H1 (cell line): ENCODE results near the gene SNU13. TPM values are rescaled to one million over a fixed set of nuclear protein-coding genes. Genes with fewer than 3 reads are reported as not detected.

Source experiments
- polyA plus RNA-seq, 7 experiments: library from polyadenylated mRNA; depleted of rRNA in 3 of 7; stranded (reverse) in 5 of 7; unstranded in 2 of 7; fragments of >200 nt in 5 of 7; fragments of 200-250 nt in 2 of 7; gene quantifications; 1 replicate in 5 of 7; 2 replicates in 1 of 7; 4 replicates in 1 of 7; pipeline versions ENCODE4 v1.2.1 to v1.2.3, GENCODE V29; 2011 to 2013; ENCODE audit warnings: missing spikeins in 2 of 7, mixed read lengths in 2 of 7
- total RNA-seq: library from RNA; stranded (reverse); fragmentation: NEBNext Ultra II Directional; extraction: Animal tissue kit (Norgen Biotek cat#: 25700); gene quantifications from 2 replicates; pipeline ENCODE4 v1.2.1, GENCODE V29; 2021
- TF ChIP-seq, protein P1 (sequence below): IDR thresholded peaks from 2 replicates; pipeline ENCODE4 v1.6.1; 2012; ENCODE audit warnings: low read length, inconsistent platforms

SNU13 gene
- total and polyA plus RNA-seq, 2 of the 8 experiments (the other 6 are each of a cell fraction or from before 2014, with no cell fraction given), result 241 to 281 TPM

DNA sequence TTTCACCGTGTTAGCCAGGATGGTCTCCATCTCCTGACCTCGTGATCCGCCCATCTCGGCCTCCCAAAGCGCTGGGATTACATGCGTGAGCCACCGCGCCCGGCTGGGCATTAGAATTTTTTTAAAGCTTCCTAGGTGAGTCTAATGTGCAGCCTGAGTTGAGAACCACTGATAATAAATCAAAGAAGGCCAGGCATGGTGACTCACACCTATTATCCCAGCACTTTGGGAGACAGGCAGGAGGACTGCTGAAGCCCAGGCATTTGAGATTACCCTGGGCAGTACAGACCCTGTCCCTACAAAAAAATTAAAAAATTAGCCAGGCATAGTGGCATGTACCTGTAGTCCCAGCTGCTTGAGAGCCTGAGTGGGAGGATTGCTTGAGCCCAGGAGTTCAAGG is 24.3 kb upstream of the SNU13 start (continued):
- TF ChIP-seq, protein P1, sequence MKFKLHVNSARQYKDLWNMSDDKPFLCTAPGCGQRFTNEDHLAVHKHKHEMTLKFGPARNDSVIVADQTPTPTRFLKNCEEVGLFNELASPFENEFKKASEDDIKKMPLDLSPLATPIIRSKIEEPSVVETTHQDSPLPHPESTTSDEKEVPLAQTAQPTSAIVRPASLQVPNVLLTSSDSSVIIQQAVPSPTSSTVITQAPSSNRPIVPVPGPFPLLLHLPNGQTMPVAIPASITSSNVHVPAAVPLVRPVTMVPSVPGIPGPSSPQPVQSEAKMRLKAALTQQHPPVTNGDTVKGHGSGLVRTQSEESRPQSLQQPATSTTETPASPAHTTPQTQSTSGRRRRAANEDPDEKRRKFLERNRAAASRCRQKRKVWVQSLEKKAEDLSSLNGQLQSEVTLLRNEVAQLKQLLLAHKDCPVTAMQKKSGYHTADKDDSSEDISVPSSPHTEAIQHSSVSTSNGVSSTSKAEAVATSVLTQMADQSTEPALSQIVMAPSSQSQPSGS, result no peak
